GM12878 (cell line): ENCODE measurements around the gene NOS1AP. TPM values are rescaled to one million over a fixed set of nuclear protein-coding genes. Genes with fewer than 3 reads are reported as not detected.

Experiments used
- DPF2 ChIP-seq: fragments of 450-650 bp; IDR thresholded peaks from 2 replicates; pipeline ENCODE4 v1.6.1; 2017; ENCODE audit warnings: mild to moderate bottlenecking
- HDAC2 ChIP-seq: fragments of 200-600 bp; sonication (generic); IDR thresholded peaks from 2 replicates; pipeline ENCODE4 v1.6.1; 2017
- NR2C1 ChIP-seq: fragments of 450-650 bp; IDR thresholded peaks from 2 replicates; pipeline ENCODE4 v1.6.1; 2017; ENCODE audit warnings: antibody characterized with exemption, mild to moderate bottlenecking, moderate library complexity
- NR2C2 ChIP-seq: IDR thresholded peaks from 2 replicates; pipeline ENCODE4 v1.6.1; 2011; ENCODE audit warnings: borderline replicate concordance, low read depth; ENCODE audit not compliant: control insufficient read depth, insufficient read length
- polyA plus RNA-seq, 11 experiments: library from polyadenylated mRNA; depleted of rRNA in 4 of 11; unstranded in 6 of 11; stranded (reverse) in 5 of 11; fragments of >200 nt; fragmentation: Nextera tagmentation in 4 of 11; fragmentation: Illumina TruSeq in 1 of 11; extraction: Ambion mirVana in 4 of 11; extraction: Trizol in 1 of 11; gene quantifications; 1 replicate in 1 of 11; 2 replicates in 10 of 11; pipeline versions ENCODE4 v1.2.1 to v1.2.3, GENCODE V29; 2011 to 2016; ENCODE audit warnings: inconsistent platforms in 2 of 11, missing spikeins in 2 of 11, low read depth in 1 of 11
- total RNA-seq, 4 experiments: library from RNA; depleted of rRNA in 3 of 4; stranded (reverse); fragments of >200 nt in 3 of 4; fragmentation: Illumina TruSeq in 1 of 4; extraction: Trizol in 1 of 4; gene quantifications; 2 replicates each; pipeline versions ENCODE4 v1.2.1 to v1.2.3, GENCODE V29; 2013 to 2021
- TF ChIP-seq, protein P1 (sequence below): fragments of 450-650 bp; formaldehyde crosslinking; IDR thresholded peaks from 2 replicates; pipeline ENCODE4 v1.4.0; 2020; ENCODE audit warnings: mild to moderate bottlenecking, moderate library complexity
- TF ChIP-seq, protein P2 (sequence below): IDR thresholded peaks from 2 replicates; pipeline ENCODE4 v1.6.1; 2012; ENCODE audit warnings: improper control_type of control experiment, low read depth, low read length; ENCODE audit not compliant: insufficient replicate concordance
- TF ChIP-seq, protein P3 (sequence below): fragments of 450-650 bp; IDR thresholded peaks from 2 replicates; pipeline ENCODE4 v1.6.1; 2014; ENCODE audit warnings: mild to moderate bottlenecking

The NOS1AP gene
- total and polyA plus RNA-seq, 10 of the 15 experiments (the other 5 are each of a cell fraction or from before 2014, with no cell fraction given): 0.03 to 0.15 TPM; not detected in 8

DNA sequence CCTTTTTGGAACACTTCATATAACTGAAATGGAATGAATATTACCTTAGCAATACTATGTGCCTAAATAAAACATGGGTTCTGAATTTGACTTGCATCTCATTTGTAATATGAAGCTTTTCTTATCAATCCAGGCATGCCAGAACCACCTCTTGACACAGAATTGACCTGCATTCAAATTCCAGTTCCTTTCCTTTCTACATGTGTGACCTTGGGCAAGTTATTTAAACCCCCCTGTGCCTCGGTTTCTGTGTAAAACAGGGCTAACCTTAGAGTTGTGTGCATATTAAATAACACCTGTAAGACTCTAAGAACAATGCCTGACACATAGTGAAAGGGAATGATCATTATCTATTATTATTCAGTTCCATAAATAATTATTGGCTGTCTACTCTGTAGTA is 2.0 kb upstream of the NOS1AP start (continued):
- TF ChIP-seq, protein P1, sequence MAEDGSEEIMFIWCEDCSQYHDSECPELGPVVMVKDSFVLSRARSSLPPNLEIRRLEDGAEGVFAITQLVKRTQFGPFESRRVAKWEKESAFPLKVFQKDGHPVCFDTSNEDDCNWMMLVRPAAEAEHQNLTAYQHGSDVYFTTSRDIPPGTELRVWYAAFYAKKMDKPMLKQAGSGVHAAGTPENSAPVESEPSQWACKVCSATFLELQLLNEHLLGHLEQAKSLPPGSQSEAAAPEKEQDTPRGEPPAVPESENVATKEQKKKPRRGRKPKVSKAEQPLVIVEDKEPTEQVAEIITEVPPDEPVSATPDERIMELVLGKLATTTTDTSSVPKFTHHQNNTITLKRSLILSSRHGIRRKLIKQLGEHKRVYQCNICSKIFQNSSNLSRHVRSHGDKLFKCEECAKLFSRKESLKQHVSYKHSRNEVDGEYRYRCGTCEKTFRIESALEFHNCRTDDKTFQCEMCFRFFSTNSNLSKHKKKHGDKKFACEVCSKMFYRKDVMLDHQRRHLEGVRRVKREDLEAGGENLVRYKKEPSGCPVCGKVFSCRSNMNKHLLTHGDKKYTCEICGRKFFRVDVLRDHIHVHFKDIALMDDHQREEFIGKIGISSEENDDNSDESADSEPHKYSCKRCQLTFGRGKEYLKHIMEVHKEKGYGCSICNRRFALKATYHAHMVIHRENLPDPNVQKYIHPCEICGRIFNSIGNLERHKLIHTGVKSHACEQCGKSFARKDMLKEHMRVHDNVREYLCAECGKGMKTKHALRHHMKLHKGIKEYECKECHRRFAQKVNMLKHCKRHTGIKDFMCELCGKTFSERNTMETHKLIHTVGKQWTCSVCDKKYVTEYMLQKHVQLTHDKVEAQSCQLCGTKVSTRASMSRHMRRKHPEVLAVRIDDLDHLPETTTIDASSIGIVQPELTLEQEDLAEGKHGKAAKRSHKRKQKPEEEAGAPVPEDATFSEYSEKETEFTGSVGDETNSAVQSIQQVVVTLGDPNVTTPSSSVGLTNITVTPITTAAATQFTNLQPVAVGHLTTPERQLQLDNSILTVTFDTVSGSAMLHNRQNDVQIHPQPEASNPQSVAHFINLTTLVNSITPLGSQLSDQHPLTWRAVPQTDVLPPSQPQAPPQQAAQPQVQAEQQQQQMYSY (CRISPR knock-in tag): no peak
- TF ChIP-seq, protein P2, sequence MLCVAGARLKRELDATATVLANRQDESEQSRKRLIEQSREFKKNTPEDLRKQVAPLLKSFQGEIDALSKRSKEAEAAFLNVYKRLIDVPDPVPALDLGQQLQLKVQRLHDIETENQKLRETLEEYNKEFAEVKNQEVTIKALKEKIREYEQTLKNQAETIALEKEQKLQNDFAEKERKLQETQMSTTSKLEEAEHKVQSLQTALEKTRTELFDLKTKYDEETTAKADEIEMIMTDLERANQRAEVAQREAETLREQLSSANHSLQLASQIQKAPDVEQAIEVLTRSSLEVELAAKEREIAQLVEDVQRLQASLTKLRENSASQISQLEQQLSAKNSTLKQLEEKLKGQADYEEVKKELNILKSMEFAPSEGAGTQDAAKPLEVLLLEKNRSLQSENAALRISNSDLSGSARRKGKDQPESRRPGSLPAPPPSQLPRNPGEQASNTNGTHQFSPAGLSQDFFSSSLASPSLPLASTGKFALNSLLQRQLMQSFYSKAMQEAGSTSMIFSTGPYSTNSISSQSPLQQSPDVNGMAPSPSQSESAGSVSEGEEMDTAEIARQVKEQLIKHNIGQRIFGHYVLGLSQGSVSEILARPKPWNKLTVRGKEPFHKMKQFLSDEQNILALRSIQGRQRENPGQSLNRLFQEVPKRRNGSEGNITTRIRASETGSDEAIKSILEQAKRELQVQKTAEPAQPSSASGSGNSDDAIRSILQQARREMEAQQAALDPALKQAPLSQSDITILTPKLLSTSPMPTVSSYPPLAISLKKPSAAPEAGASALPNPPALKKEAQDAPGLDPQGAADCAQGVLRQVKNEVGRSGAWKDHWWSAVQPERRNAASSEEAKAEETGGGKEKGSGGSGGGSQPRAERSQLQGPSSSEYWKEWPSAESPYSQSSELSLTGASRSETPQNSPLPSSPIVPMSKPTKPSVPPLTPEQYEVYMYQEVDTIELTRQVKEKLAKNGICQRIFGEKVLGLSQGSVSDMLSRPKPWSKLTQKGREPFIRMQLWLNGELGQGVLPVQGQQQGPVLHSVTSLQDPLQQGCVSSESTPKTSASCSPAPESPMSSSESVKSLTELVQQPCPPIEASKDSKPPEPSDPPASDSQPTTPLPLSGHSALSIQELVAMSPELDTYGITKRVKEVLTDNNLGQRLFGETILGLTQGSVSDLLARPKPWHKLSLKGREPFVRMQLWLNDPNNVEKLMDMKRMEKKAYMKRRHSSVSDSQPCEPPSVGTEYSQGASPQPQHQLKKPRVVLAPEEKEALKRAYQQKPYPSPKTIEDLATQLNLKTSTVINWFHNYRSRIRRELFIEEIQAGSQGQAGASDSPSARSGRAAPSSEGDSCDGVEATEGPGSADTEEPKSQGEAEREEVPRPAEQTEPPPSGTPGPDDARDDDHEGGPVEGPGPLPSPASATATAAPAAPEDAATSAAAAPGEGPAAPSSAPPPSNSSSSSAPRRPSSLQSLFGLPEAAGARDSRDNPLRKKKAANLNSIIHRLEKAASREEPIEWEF: no peak
- TF ChIP-seq HDAC2 (no peak), DPF2 (no peak), NR2C1 (no peak), NR2C2 (no peak)
- TF ChIP-seq, protein P3, sequence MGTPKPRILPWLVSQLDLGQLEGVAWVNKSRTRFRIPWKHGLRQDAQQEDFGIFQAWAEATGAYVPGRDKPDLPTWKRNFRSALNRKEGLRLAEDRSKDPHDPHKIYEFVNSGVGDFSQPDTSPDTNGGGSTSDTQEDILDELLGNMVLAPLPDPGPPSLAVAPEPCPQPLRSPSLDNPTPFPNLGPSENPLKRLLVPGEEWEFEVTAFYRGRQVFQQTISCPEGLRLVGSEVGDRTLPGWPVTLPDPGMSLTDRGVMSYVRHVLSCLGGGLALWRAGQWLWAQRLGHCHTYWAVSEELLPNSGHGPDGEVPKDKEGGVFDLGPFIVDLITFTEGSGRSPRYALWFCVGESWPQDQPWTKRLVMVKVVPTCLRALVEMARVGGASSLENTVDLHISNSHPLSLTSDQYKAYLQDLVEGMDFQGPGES: no peak
- TF ChIP-seq, all 136 proteins: peak for 0
